ENCODE results near the gene BNIP1. TPM values are rescaled to one million over a fixed set of nuclear protein-coding genes. Genes with fewer than 3 reads are reported as not detected.
"Not testable (repeated sequence)": the region's sequence is repeated elsewhere in the genome, so short reads cannot be mapped to it uniquely, and the experiment has no call there.

BNIP1 gene
- total RNA-seq, 2 donors from 2014 or later = 7.2 to 11.6 TPM

DNA sequence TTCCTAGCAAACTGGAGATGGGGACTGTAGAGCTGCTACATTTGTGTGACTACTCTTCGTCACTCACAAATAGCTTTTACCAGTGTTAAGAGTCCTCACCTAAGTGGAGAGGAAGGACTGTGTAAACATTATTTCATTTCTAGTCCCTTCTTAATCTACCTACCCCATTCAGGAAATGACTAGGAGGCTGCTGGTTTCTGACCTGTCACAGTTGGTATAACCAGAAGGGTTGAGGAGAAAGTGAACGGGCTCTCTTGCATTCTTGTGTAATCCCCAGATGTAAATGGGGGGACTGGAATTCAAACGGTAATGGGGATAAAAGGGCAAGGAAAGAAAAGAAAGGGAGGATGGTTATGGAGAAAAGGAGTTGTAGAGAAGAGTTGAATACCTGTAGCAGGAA is 35.4 kb upstream of the BNIP1 start:
- H3K4me1 ChIP-seq = no peaks in the 10 kb centered on the region
- H3K27ac ChIP-seq = no peak overlapping the region
- H3K36me3 ChIP-seq = peaks cover 42% of the 10 kb centered on the region
- no peak for DNase-seq (ENCODE audit: low spot score)
- TF ChIP-seq, protein P1, sequence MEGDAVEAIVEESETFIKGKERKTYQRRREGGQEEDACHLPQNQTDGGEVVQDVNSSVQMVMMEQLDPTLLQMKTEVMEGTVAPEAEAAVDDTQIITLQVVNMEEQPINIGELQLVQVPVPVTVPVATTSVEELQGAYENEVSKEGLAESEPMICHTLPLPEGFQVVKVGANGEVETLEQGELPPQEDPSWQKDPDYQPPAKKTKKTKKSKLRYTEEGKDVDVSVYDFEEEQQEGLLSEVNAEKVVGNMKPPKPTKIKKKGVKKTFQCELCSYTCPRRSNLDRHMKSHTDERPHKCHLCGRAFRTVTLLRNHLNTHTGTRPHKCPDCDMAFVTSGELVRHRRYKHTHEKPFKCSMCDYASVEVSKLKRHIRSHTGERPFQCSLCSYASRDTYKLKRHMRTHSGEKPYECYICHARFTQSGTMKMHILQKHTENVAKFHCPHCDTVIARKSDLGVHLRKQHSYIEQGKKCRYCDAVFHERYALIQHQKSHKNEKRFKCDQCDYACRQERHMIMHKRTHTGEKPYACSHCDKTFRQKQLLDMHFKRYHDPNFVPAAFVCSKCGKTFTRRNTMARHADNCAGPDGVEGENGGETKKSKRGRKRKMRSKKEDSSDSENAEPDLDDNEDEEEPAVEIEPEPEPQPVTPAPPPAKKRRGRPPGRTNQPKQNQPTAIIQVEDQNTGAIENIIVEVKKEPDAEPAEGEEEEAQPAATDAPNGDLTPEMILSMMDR (IDR thresholded peaks at IDR 0.05) = no peak
- no peak overlapping the region for H3K4me3 ChIP-seq
- no peaks in the 10 kb centered on the region for H3K27me3 ChIP-seq
- no peaks in the 10 kb centered on the region for H3K9me3 ChIP-seq

DNA sequence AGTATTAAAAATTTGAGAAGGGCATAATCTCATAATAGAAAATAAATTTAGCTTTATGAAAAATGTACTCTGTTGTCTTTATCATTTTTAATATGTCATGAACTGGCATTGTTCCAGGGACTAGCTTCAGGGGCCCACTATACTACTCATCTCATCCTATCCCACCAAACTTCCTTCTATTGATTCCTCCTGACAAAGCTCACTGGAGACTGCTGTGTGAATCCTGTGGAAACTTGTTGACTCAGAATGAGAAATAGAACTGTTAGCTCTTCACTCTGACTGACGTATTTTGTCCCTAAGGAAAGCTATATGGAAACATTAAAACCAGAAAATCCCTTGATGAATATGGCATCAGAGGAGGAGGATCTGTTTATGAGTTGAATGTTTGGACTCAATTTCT is 29.8 kb upstream of the BNIP1 start:
- H3K9me3 ChIP-seq = peaks cover 0 to 2% of the 10 kb centered on the region in 2 donors
- no peak overlapping the region for H3K27ac ChIP-seq
- H3K36me3 ChIP-seq = peaks cover 30% of the 10 kb centered on the region
- DNase-seq (ENCODE audit: low spot score) = no peak
- TF ChIP-seq, protein P1 (IDR thresholded peaks at IDR 0.05) = no peak
- no peaks in the 10 kb centered on the region for H3K27me3 ChIP-seq
- H3K4me1 ChIP-seq = no peaks in the 10 kb centered on the region
- no peak overlapping the region for H3K4me3 ChIP-seq

DNA sequence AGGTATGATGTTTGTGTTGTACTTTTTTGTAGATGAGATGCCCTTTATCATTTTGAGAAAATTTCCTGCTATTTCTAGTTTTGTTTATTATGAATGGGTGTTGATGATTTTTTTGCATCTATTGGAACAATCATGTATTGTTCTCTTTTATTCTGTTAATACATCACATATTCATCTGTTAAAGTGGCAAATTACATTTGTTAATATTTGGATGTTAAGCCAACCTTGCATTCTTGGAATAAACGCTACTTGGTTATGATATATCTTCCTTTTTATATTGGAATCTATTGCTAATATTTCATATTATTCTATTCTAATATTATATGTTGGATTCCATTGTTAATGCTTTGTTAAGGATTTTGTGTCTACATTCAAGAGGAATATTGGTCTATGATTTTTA is 24.6 kb upstream of the BNIP1 start:
- no peak for DNase-seq (ENCODE audit: low spot score)
- Histone ChIP-seq H3K4me1 (no peaks in the 10 kb centered on the region), H3K4me3 (no peak overlapping the region), H3K27me3 (no peaks in the 10 kb centered on the region), H3K27ac (no peak overlapping the region), H3K36me3 (peaks cover 25% of the 10 kb centered on the region), H3K9me3 (peaks cover 0 to 9% of the 10 kb centered on the region in 2 donors)
- TF ChIP-seq, protein P1 (IDR thresholded peaks at IDR 0.05) = no peak

DNA sequence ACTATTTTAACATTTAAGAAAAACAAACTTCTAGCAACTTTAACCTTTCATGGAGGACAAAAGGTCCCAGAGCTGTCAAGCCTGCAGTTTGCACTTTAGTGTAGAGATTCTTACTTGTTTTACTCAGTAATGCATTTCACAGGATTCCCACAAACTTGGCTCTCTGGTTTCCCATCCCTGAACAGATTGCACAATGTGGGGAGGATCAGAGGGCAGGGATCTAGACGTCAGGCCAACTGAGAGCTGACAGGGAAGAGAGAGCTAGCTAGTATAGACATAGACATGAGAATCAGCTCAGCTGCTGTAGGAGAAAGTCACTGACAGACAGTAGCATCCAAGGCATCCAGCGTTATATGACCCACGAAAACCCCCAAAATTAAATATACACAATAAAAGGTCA is 20.9 kb upstream of the BNIP1 start:
- H3K4me3 ChIP-seq = no peak overlapping the region
- DNase-seq (ENCODE audit: low spot score) = no peak
- H3K4me1 ChIP-seq = no peaks in the 10 kb centered on the region
- TF ChIP-seq, protein P1 (IDR thresholded peaks at IDR 0.05) = no peak
- no peaks in the 10 kb centered on the region for H3K27me3 ChIP-seq
- H3K27ac ChIP-seq = no peak overlapping the region
- H3K36me3 ChIP-seq = peaks cover 38% of the 10 kb centered on the region
- peaks cover 0 to 9% of the 10 kb centered on the region in 2 donors for H3K9me3 ChIP-seq

DNA sequence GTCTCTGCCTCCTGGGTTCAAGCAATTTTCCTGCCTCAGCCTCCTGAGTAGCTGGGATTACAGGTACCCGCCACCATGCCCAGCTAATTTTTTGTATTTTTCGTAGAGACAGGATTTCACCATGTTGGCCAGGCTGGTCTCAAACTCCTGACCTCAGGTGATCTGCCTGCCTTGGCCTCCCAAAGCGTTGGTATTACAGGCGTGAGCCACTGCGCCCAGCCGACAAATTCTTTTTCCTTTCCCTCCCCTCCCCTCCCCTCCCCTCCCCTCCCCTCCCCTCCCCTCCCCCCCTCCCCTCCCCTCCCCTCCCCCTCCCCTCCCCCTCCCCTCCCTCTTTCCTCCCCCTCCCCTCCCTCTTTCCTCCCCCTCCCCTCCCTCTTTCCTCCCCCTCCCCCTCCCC is 12.2 kb upstream of the BNIP1 start:
- not testable (repeated sequence) for H3K4me1 ChIP-seq; H3K27ac ChIP-seq; H3K27me3 ChIP-seq; H3K9me3 ChIP-seq; DNase-seq (ENCODE audit: low spot score); H3K4me3 ChIP-seq
- H3K36me3 ChIP-seq = peaks cover 26% of the 10 kb centered on the region

DNA sequence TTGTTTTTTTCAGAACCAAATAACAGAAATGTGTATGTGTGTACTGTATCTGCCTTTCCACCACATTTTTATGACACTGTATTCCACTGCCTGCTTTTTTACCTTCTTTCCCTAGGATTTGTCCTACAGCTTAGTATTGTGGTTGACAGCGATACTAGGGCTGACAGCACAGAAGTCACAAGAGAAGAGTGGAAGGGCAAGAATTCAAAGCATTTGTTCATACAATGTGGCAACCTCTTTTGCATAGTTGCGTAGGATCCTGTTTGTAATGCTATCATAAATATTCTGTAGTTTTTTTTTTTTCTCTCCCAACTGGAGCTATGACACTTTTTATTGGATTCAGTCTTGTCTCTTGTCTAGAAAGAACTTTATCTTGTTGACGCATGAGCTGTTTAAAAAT is 5.6 kb upstream of the BNIP1 start:
- Histone ChIP-seq H3K27me3 (no peaks in the 10 kb centered on the region), H3K4me3 (no peak overlapping the region), H3K4me1 (no peaks in the 10 kb centered on the region), H3K9me3 (no peaks in the 10 kb centered on the region), H3K36me3 (peaks cover 7% of the 10 kb centered on the region), H3K27ac (no peak overlapping the region)
- no peak for DNase-seq (ENCODE audit: low spot score)
- TF ChIP-seq, protein P1 (IDR thresholded peaks at IDR 0.05) = no peak

All from right atrium auricular region (tissue), 2 donors.